Stimulated activated CD4-positive, alpha-beta T cell treated with anti-CD3 and anti-CD28 coated beads, Interleukin-1b, Interleukin-23, amount 100 ng/mL, for 4 hours (primary cell): Measurements from ENCODE around the gene TMEM258.
A peak's percentile ranks its signal among the peaks of the same experiment; 100 is the strongest.

Experiments
- DNase-seq, 2 donors: peaks; one replicate each; pipeline ENCODE4 v3.0.0-alpha.2; 2020; ENCODE audit warnings: low read depth in 2 of 2

TMEM258 gene

GRCh38 chr11:61820174-61820573, 27.8 kb upstream of the TMEM258 start:
- DNase-seq, result no peak

- no peak for DNase-seq
Observed at GRCh38 chr11:61817471-61818202, 25.2 kb upstream of the TMEM258 start.

DNA sequence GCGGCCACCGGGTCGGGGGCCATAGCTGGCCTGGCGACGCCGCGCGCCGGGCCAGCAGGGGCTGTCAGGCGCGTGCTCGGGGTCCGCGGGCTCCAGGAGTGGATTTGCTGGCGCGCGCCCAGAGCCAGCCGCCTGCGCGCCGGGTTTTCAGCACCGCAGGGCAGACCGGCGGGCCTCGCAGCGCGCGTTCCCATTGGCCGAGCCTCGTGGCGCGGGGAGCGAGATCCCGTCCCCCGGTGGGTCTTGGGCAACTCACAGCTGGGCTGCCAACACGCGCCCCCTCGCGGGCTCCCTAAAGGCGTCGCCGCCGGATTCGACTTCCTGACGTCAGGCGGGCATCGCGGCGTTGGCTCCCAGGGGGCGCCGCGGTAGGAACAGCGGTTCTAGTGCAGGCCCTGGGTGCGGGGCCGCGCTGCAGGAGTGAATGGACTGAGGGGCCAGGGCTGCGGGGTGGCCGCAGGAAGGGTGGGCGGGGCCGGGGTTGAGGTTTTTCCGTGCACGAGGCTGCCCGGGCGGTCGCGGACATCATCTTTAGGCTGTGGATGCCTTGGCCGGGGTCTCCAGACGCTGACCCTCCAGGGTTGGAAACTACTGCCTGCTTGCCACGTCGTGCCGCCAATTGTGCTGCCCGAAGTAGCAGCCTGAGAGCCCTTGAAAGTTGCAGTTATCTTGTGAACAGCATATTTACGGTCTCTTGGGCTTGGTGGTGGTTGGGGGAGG, 24.5 kb upstream of the TMEM258 start, which contains the start of gene FADS1:
Gene FADS1 (minus strand): TSS at position 268 of the 720 bp plus-strand sequence. CDS start 74 bp downstream, at position 194.
- peak; percentile 49 to 69 for DNase-seq

DNA sequence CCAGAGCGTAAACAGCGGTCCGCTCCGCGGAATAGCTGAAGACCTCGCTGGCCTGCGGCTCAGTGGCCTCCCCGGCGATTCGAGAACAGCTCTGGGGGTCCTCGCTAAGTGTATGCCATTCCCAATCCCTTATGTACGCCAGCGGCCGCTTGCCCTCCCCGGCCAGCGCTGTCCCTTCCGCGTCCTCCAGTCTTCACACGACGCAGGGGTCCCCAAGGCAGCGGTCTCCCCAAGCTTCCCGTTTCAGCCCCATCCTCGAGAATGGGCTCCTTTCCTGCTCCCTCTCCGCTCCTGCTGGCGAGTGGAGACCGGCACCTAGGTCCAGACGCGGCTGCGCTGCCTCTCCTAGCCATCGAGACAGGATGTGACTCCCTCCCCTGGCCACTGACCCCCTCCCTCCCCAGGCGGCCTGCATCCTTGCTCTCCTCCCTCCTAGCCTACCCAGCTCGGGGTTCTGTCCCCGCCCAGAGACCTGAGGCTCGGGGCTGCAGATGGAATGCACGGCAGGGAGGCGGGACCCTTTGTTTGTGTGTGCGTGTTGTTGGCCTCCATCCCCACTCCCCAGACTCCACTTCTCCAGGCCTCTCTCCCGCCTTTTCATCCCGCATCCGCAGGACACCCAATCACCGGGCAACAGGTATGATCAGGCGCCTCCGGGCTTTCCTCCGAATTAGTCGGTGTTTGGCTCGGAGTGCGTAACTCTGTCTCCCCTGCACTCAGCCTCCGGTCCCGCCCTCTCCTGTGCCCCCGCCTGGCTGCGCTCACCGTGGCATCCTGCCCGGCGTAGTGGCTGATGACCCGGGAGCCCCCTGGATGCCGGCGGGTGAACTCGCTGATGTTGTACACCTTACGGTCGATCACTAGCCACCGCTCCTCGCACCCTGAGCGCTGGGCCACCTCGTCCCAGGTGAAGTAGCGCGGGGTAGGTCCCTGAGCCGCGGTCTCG, 23.7 kb upstream of the TMEM258 start:
- DNase-seq, result peak; percentile 42 to 46

DNA sequence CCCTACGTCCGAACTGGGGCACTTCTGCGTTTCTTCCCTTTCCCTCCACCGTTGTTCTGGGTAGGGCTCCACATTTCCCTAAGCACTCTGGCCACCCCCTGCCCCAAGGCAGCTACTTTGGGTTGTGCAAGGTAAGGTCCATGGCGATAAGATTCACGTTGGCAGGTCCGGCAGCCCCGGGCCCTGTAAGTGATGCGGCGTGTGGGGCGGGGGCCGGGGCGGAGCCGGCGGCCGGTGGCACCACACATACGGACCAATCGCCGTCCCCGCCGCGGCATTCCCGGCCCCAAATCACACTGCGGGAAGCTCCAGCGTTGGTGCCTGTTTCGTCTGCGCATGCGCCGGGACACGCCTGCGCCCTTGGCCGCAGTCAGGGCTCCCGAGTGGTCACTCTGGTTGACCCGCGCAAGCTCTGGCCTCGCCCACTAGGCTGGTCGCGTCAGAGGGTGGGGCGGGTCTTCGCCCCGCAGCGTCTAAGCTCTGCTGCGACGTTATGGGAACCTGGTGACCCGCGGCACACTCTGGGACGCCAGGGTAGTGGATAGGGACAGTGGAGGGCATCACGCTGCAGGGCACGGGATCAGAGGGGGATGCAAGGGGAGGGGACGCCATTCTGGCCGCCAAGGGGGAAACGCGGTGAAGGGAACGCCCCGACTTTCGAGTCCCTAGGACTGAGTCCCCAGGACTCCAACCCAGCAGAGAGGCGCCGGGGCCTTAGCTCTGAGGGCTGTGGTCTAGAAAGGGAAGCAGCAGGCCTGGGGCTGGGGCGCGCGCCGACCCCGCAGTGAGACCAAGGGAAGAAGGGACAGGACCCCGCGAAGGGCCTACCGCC, 22.8 kb upstream of the TMEM258 start:
- DNase-seq, result peak in 1 of 2 donors; percentile 37

- DNase-seq, result no peak
Observed at GRCh38 chr11:61814247-61814957, 22.0 kb upstream of the TMEM258 start.

GRCh38 chr11:61812736-61813411, 20.5 kb upstream of the TMEM258 start:
- DNase-seq, result no peak

DNA sequence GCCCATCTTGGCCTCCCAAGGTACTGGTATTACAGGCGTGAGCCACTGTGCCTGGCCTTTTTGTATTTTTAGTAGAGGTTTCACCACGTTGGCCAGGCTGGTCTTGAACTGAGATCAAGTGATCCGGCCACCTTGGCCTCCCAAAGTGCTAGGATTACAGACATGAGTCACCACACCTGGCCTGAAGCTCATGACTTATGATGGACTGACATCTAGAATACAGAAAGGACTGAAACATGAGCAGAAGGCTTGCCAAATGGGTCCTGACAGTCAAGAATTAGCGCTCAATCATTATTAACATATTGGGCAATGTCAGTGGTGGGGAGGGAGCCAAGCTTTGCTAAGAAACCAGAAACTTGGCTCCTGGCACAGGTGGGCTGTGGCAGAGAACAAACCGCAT, 19.4 kb upstream of the TMEM258 start:
- DNase-seq, result no peak

GRCh38 chr11:61810671-61811175, 18.3 kb upstream of the TMEM258 start:
- no peak for DNase-seq

- no peak for DNase-seq
Observed at GRCh38 chr11:61806785-61807184, 14.4 kb upstream of the TMEM258 start.

DNA sequence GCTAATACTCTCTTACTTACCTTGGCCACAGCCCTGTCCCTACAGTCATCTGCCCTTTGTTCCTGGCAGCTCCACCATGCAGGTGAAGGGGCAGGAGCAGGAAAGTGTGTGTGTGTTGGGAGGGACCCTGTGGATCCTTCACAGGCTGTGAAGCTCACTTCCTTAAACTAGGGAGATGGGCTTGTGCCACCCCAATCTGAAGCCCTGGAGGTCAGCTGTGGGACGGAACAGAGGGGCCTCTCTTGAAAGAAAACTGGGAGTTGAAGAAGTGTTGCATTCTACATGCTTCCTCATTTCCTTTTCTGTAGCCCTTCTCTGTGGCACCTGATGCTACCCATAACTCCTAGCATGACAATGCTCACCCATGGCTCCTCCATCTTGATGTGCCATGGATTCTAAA, 12.7 kb upstream of the TMEM258 start:
- no peak for DNase-seq

- DNase-seq, result no peak
Observed at GRCh38 chr11:61803889-61804647, 11.7 kb upstream of the TMEM258 start.

GRCh38 chr11:61802605-61803004, 10.2 kb upstream of the TMEM258 start:
- DNase-seq, result no peak

- no peak for DNase-seq
Observed at GRCh38 chr11:61800331-61801281, 8.2 kb upstream of the TMEM258 start.

DNA sequence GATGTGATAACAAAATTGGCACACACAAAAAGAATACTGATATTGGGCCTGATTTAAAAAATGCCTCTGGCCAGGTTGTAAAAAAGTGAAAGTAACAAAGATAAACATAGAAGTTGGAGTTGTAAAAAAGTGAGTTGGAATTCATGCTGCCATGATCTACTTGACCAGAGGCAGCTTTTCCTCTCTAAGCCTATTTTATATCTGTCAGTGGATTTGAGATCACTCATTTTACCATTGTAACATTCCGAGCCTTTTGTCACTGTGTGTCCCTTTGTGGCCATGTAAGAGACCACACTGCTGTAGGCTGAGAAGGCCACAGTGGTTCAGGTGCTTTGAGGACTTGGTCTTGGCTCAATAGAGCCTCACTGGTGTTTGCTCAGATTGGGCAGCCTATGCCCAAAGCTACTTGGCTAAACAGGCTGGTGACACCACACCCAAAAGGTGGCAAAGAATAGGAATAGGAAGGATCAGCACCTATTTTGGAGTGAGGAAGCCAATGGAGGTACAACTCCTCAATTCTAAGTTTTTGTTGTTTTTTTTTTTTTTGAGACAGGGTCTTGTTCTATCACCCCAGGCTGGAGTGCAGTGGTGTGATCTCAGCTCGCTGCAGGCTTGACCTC, 7.4 kb upstream of the TMEM258 start:
- DNase-seq, result no peak

DNA sequence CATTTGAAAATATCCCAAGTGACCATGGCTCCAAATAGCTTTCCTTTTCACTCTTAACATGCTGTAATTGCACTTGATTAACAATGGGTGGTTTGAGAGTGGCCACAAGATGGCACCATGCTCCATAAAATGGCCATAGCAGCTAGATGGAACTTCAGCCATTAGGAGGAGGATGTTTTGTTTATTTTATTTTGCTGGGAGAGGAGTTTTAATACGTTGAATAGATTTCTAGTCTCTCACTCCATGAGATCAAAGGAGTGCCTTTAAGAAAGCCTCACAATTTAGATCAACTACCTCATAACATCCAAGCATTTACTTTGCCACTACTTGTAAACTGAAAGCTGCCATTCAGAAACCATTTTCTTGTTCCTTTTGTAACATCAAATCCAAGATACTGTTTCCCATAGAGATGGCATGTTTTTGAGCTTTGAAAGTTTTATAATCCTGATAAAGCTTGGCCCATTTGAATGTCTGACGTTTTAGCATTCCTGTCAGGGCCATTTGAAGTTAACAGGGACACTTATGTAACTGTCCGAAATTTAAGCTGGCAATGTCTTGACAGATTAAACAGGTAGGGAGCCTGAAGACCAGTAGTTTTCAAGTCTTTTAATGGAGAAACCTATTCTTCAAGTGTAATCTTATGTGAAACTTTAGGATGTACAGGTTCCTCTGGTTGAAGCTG, 5.0 kb upstream of the TMEM258 start:
- DNase-seq, result peak; percentile 38 to 62
